Measurements from ENCODE around the gene ANKIB1. TPM values are rescaled to one million over a fixed set of nuclear protein-coding genes. Genes with fewer than 3 reads are reported as not detected.

The ANKIB1 gene
- total RNA-seq (2014; rRNA removed; shearing (Covaris generic)) = 31.7 and 34.0 TPM in 2 replicates

- Histone ChIP-seq H3K27ac (peak within 1 kb of the TSS; percentile 88), H3K4me3 (peak within 1 kb of the TSS; percentile 96), H3K4me1 (peaks cover 8% of the 10 kb centered on the region; the same call in 1 of the 2 replicates), H3K36me3 (peaks cover 15% of the 10 kb centered on the region), H3K27me3 (no peaks in the 10 kb centered on the region), H3K9me3 (replicated peaks) (no peaks in the 10 kb centered on the region)
- peak; percentile 94 to 95 for DNase-seq
These were observed at the start of gene ANKIB1, which contains the start of gene KRIT1 for GRCh38 chr7:92245487-92246359. ANKIB1 (plus strand) TSS chr7:92245974; CDS start chr7:92294979, 49,005 bp downstream. KRIT1 (minus strand) TSS chr7:92245914; CDS start chr7:92242135, 3,779 bp downstream.

- no peaks in the 10 kb centered on the region for H3K27me3 ChIP-seq
- H3K4me1 ChIP-seq = no peaks in the 10 kb centered on the region
- no peak overlapping the region for H3K27ac ChIP-seq
- H3K4me3 ChIP-seq = no peak overlapping the region
- no peaks in the 10 kb centered on the region for H3K9me3 ChIP-seq (replicated peaks)
- DNase-seq = no peak
- H3K36me3 ChIP-seq = peaks cover 50% of the 10 kb centered on the region
These were observed 45.0 kb upstream of the ANKIB1 start for GRCh38 chr7:92200791-92201190.

- H3K4me1 ChIP-seq = no peaks in the 10 kb centered on the region
- H3K36me3 ChIP-seq = peaks cover 73% of the 10 kb centered on the region
- H3K9me3 ChIP-seq (replicated peaks) = peaks cover 5% of the 10 kb centered on the region
- H3K27me3 ChIP-seq = no peaks in the 10 kb centered on the region
- DNase-seq = no peak
- H3K27ac ChIP-seq = no peak overlapping the region
- H3K4me3 ChIP-seq = no peak overlapping the region
These were observed 39.8 kb upstream of the ANKIB1 start for GRCh38 chr7:92205987-92206386.

- Histone ChIP-seq H3K36me3 (peaks cover 75% of the 10 kb centered on the region), H3K4me1 (no peaks in the 10 kb centered on the region), H3K4me3 (no peak overlapping the region), H3K27ac (no peak overlapping the region), H3K9me3 (replicated peaks) (peaks cover 5% of the 10 kb centered on the region), H3K27me3 (no peaks in the 10 kb centered on the region)
- DNase-seq = no peak
These were observed 39.1 kb upstream of the ANKIB1 start for GRCh38 chr7:92206672-92207071.

GRCh38 chr7:92221766-92222165 is 24.0 kb upstream of the ANKIB1 start:
- no peak for DNase-seq
- peaks cover 77% of the 10 kb centered on the region for H3K36me3 ChIP-seq
- no peaks in the 10 kb centered on the region for H3K4me1 ChIP-seq
- H3K27ac ChIP-seq = no peak overlapping the region
- no peaks in the 10 kb centered on the region for H3K27me3 ChIP-seq
- H3K9me3 ChIP-seq (replicated peaks) = no peaks in the 10 kb centered on the region
- no peak overlapping the region for H3K4me3 ChIP-seq

GRCh38 chr7:92226981-92227380 is 18.8 kb upstream of the ANKIB1 start:
- DNase-seq = peak; percentile 7 to 16
- Histone ChIP-seq H3K4me3 (no peak overlapping the region), H3K9me3 (replicated peaks) (no peaks in the 10 kb centered on the region), H3K36me3 (peaks cover 80% of the 10 kb centered on the region), H3K27ac (no peak overlapping the region), H3K4me1 (no peaks in the 10 kb centered on the region), H3K27me3 (no peaks in the 10 kb centered on the region)

- no peak for DNase-seq
- Histone ChIP-seq H3K9me3 (replicated peaks) (no peaks in the 10 kb centered on the region), H3K4me1 (no peaks in the 10 kb centered on the region), H3K4me3 (no peak overlapping the region), H3K36me3 (peaks cover 82% of the 10 kb centered on the region), H3K27me3 (no peaks in the 10 kb centered on the region), H3K27ac (no peak overlapping the region)
These were observed 17.7 kb upstream of the ANKIB1 start for GRCh38 chr7:92228100-92228499.

- DNase-seq = no peak
- Histone ChIP-seq H3K27ac (no peak overlapping the region), H3K4me3 (no peak overlapping the region), H3K4me1 (no peaks in the 10 kb centered on the region), H3K36me3 (peaks cover 84% of the 10 kb centered on the region), H3K27me3 (no peaks in the 10 kb centered on the region), H3K9me3 (replicated peaks) (no peaks in the 10 kb centered on the region)
These were observed 17.0 kb upstream of the ANKIB1 start for GRCh38 chr7:92228742-92229141.

- H3K4me1 ChIP-seq = no peaks in the 10 kb centered on the region
- no peak overlapping the region for H3K27ac ChIP-seq
- no peaks in the 10 kb centered on the region for H3K27me3 ChIP-seq
- no peaks in the 10 kb centered on the region for H3K9me3 ChIP-seq (replicated peaks)
- no peak overlapping the region for H3K4me3 ChIP-seq
- no peak for DNase-seq
- peaks cover 84% of the 10 kb centered on the region for H3K36me3 ChIP-seq
These were observed 15.2 kb upstream of the ANKIB1 start for GRCh38 chr7:92230547-92230946.

- no peaks in the 10 kb centered on the region for H3K9me3 ChIP-seq (replicated peaks)
- H3K36me3 ChIP-seq = peaks cover 36% of the 10 kb centered on the region
- H3K4me3 ChIP-seq = no peak overlapping the region
- H3K27ac ChIP-seq = no peak overlapping the region
- H3K4me1 ChIP-seq = peaks cover 8% of the 10 kb centered on the region; the same call in 1 of the 2 replicates
- no peaks in the 10 kb centered on the region for H3K27me3 ChIP-seq
- DNase-seq = no peak
These were observed 2.8 kb upstream of the ANKIB1 start for GRCh38 chr7:92242972-92243371.

- Histone ChIP-seq H3K4me3 (peak overlapping the region; percentile 96), H3K27ac (peak overlapping the region; percentile 88), H3K9me3 (replicated peaks) (no peaks in the 10 kb centered on the region), H3K36me3 (peaks cover 23% of the 10 kb centered on the region), H3K4me1 (peaks cover 8% of the 10 kb centered on the region; the same call in 1 of the 2 replicates), H3K27me3 (no peaks in the 10 kb centered on the region)
- no peak for DNase-seq
These were observed 827 bp upstream of the ANKIB1 start for GRCh38 chr7:92244808-92245486.

- Histone ChIP-seq H3K27me3 (no peaks in the 10 kb centered on the region), H3K36me3 (peaks cover 11% of the 10 kb centered on the region; the same call in 1 of the 2 replicates), H3K9me3 (replicated peaks) (no peaks in the 10 kb centered on the region), H3K4me1 (peaks cover 8% of the 10 kb centered on the region; the same call in 1 of the 2 replicates), H3K27ac (peak overlapping the region; percentile 88), H3K4me3 (peak overlapping the region; percentile 96)
- peak; percentile 38 to 61 for DNase-seq
These were observed 757 bp downstream of the ANKIB1 start for GRCh38 chr7:92246360-92247101.

GRCh38 chr7:92250603-92251002 is 4.8 kb downstream of the ANKIB1 start:
- DNase-seq = no peak
- Histone ChIP-seq H3K4me3 (no peak overlapping the region), H3K27ac (no peak overlapping the region), H3K27me3 (no peaks in the 10 kb centered on the region), H3K9me3 (replicated peaks) (no peaks in the 10 kb centered on the region), H3K4me1 (no peaks in the 10 kb centered on the region; the same call in 1 of the 2 replicates), H3K36me3 (0 out of 2 replicates have a peak, but pooled peaks cover 2% of the 10 kb centered on the region)

- H3K36me3 ChIP-seq = 0 out of 2 replicates have a peak, but pooled peaks cover 2% of the 10 kb centered on the region
- H3K4me3 ChIP-seq = no peak overlapping the region
- no peak overlapping the region for H3K27ac ChIP-seq
- H3K9me3 ChIP-seq (replicated peaks) = no peaks in the 10 kb centered on the region
- no peaks in the 10 kb centered on the region for H3K27me3 ChIP-seq
- DNase-seq = no peak
- H3K4me1 ChIP-seq = no peaks in the 10 kb centered on the region; the same call in 1 of the 2 replicates
These were observed 5.4 kb downstream of the ANKIB1 start for GRCh38 chr7:92251181-92251580.

Data from SJCRH30 (cell line).